NT2/D1 (cell line): ENCODE results near the gene PRSS58.

ENCODE experiments used
- YY1 ChIP-seq: IDR thresholded peaks from 2 replicates; pipeline ENCODE4 v1.6.1; 2011; ENCODE audit not compliant: insufficient read length, insufficient read depth
- ZNF274 ChIP-seq: IDR thresholded peaks from 2 replicates; pipeline ENCODE4 v1.6.1; 2011; ENCODE audit warnings: mild to moderate bottlenecking, low read depth, low read length

DNA sequence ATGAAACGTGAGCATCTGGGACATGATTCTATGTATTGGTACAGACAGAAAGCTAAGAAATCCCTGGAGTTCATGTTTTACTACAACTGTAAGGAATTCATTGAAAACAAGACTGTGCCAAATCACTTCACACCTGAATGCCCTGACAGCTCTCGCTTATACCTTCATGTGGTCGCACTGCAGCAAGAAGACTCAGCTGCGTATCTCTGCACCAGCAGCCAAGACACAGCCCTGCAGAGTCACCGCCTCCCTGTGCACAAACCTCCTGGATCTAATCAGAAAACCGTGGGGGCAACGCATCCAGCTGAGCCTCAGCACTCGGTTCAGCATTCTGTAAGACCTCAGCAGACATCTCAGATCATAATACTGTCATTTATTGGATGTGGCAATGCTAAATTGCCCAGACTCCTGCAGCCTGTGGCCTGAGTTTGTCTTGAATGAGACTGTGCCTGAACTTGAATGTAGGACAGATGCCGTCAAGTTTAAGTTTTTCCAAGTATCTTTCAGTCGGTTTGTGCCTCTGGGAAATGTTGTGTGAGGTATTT lies 41.5 kb upstream of the PRSS58 start:
- TF ChIP-seq ZNF274 (no peak), YY1 (no peak)
